ENCODE measurements around the gene RAD51B.

RAD51B gene

GRCh38 chr14:68573722-68574121 lies 754.1 kb downstream of the RAD51B start:
- DNase-seq (ENCODE audit: low read depth) = no peak

- no peak for DNase-seq (ENCODE audit: low read depth)
These were observed 754.9 kb downstream of the RAD51B start for GRCh38 chr14:68574461-68574860.

- DNase-seq (ENCODE audit: low read depth) = peak; percentile 64
These were observed 755.3 kb downstream of the RAD51B start for GRCh38 chr14:68574906-68575305.

- DNase-seq (ENCODE audit: low read depth) = no peak
These were observed 755.8 kb downstream of the RAD51B start for GRCh38 chr14:68575426-68575825.

GRCh38 chr14:68576031-68576430 lies 756.5 kb downstream of the RAD51B start:
- DNase-seq (ENCODE audit: low read depth) = no peak

- peak; percentile 44 for DNase-seq (ENCODE audit: low read depth)
These were observed 757.1 kb downstream of the RAD51B start for GRCh38 chr14:68576496-68577244.

GRCh38 chr14:68577802-68578541 lies 758.4 kb downstream of the RAD51B start:
- peak; percentile 100 for DNase-seq (ENCODE audit: low read depth)

- DNase-seq (ENCODE audit: low read depth) = no peak
These were observed 759.0 kb downstream of the RAD51B start for GRCh38 chr14:68578597-68578996.

GRCh38 chr14:68580096-68580645 lies 760.6 kb downstream of the RAD51B start:
- no peak for DNase-seq (ENCODE audit: low read depth)

GRCh38 chr14:68580671-68581070 lies 761.1 kb downstream of the RAD51B start:
- DNase-seq (ENCODE audit: low read depth) = no peak

GRCh38 chr14:68583548-68584280 lies 764.1 kb downstream of the RAD51B start:
- no peak for DNase-seq (ENCODE audit: low read depth)

- DNase-seq (ENCODE audit: low read depth) = no peak
These were observed 765.2 kb downstream of the RAD51B start for GRCh38 chr14:68584786-68585185.

GRCh38 chr14:68585690-68586089 lies 766.1 kb downstream of the RAD51B start:
- no peak for DNase-seq (ENCODE audit: low read depth)

GRCh38 chr14:68586896-68587751 lies 767.5 kb downstream of the RAD51B start:
- no peak for DNase-seq (ENCODE audit: low read depth)

- no peak for DNase-seq (ENCODE audit: low read depth)
These were observed 768.4 kb downstream of the RAD51B start for GRCh38 chr14:68587931-68588330.

GRCh38 chr14:68589447-68590200 lies 770.0 kb downstream of the RAD51B start:
- peak; percentile 41 for DNase-seq (ENCODE audit: low read depth)

- DNase-seq (ENCODE audit: low read depth) = no peak
These were observed 770.6 kb downstream of the RAD51B start for GRCh38 chr14:68590201-68590522.

GRCh38 chr14:68591786-68592185 lies 772.2 kb downstream of the RAD51B start:
- DNase-seq (ENCODE audit: low read depth) = no peak

GRCh38 chr14:68592948-68593556 lies 773.5 kb downstream of the RAD51B start:
- no peak for DNase-seq (ENCODE audit: low read depth)

GRCh38 chr14:68593806-68594536 lies 774.4 kb downstream of the RAD51B start:
- DNase-seq (ENCODE audit: low read depth) = peak; percentile 31

Data from amniotic epithelial cell (primary cell).